Measurements from ENCODE around the gene JAK1.

The JAK1 gene

GRCh38 chr1:64875606-64876005 lies 90.7 kb downstream of the JAK1 start:
- ChIA-PET POLR2A (no interaction called here), CTCF (interaction anchor here (1.4 kb wide), 1 partner anchor 72 kb away, joined by 3 read pairs; no protein-coding TSS in a partner anchor)
- DNase-seq (ENCODE audit: extremely low spot score), result no peak
- no peak for TF ChIP-seq CTCF (IDR thresholded peaks at IDR 0.05; ENCODE audit: control extremely low read depth, extremely low read depth, low read depth, missing control alignments)

- TF ChIP-seq CTCF (IDR thresholded peaks at IDR 0.05; ENCODE audit: control extremely low read depth, extremely low read depth, low read depth, missing control alignments), result no peak
- DNase-seq (ENCODE audit: extremely low spot score), result no peak
- ChIA-PET CTCF (no interaction called here), POLR2A (no interaction called here)
These were observed 91.2 kb downstream of the JAK1 start for GRCh38 chr1:64875101-64875500.

- TF ChIP-seq CTCF (IDR thresholded peaks at IDR 0.05; ENCODE audit: control extremely low read depth, extremely low read depth, low read depth, missing control alignments), result no peak
- no peak for DNase-seq (ENCODE audit: extremely low spot score)
- CTCF ChIA-PET, result no interaction called here
- POLR2A ChIA-PET, result no interaction called here
These were observed 91.7 kb downstream of the JAK1 start for GRCh38 chr1:64874666-64875065.

GRCh38 chr1:64873576-64873975 lies 92.8 kb downstream of the JAK1 start:
- no peak for DNase-seq (ENCODE audit: extremely low spot score)
- CTCF ChIA-PET, result interaction anchor here (0.9 kb wide), 1 partner anchor 18 kb away, joined by 3 read pairs; no protein-coding TSS in a partner anchor
- POLR2A ChIA-PET, result no interaction called here
- no peak for TF ChIP-seq CTCF (IDR thresholded peaks at IDR 0.05; ENCODE audit: control extremely low read depth, extremely low read depth, low read depth, missing control alignments)

GRCh38 chr1:64872067-64872466 lies 94.3 kb downstream of the JAK1 start:
- no peak for DNase-seq (ENCODE audit: extremely low spot score)
- TF ChIP-seq CTCF (IDR thresholded peaks at IDR 0.05; ENCODE audit: control extremely low read depth, extremely low read depth, low read depth, missing control alignments), result no peak
- CTCF ChIA-PET, result interaction anchor here (1.0 to 1.7 kb wide), 2 partner anchors 10 to 80 kb away, joined by 3 to 4 read pairs; no protein-coding TSS in a partner anchor
- POLR2A ChIA-PET, result no interaction called here

GRCh38 chr1:64871256-64871655 lies 95.1 kb downstream of the JAK1 start:
- DNase-seq (ENCODE audit: extremely low spot score), result no peak
- ChIA-PET POLR2A (no interaction called here), CTCF (interaction anchor here (1.7 kb wide), 1 partner anchor 11 kb away, joined by 4 read pairs; no protein-coding TSS in a partner anchor)
- TF ChIP-seq CTCF (IDR thresholded peaks at IDR 0.05; ENCODE audit: control extremely low read depth, extremely low read depth, low read depth, missing control alignments), result no peak

- ChIA-PET POLR2A (no interaction called here), CTCF (interaction anchor here (1.2 to 1.4 kb wide), 3 partner anchors 10 to 29 kb away, joined by 3 to 4 read pairs (median 3); no protein-coding TSS in a partner anchor)
- DNase-seq (ENCODE audit: extremely low spot score), result no peak
- no peak for TF ChIP-seq CTCF (IDR thresholded peaks at IDR 0.05; ENCODE audit: control extremely low read depth, extremely low read depth, low read depth, missing control alignments)
These were observed 99.1 kb downstream of the JAK1 start for GRCh38 chr1:64867266-64867665.
